Stomach (tissue), 9 donors: ENCODE data around the gene VEZF1. TPM values are rescaled to one million over a fixed set of nuclear protein-coding genes. Genes with fewer than 3 reads are reported as not detected.

Experiments used
- DNase-seq, 2 donors: peaks; one replicate each; pipeline versions ENCODE4 v3.0.0 to v3.0.0-alpha.2; 2013 to 2019
- H3K27ac ChIP-seq, 5 donors: fragments of 200-600 bp in 4 of 5; sonication (generic) in 4 of 5; one replicate each; pipeline ENCODE4 v1.5.1; 2013 to 2019; ENCODE audit warnings: mild to moderate bottlenecking in 1 of 5, moderate library complexity in 1 of 5
- H3K27me3 ChIP-seq, 3 donors: fragments of 200-600 bp; sonication (generic); one replicate each; pipeline ENCODE4 v1.5.1; 2017 to 2019; ENCODE audit warnings: mixed run types in 1 of 3
- H3K36me3 ChIP-seq, 4 donors: fragments of 200-600 bp; sonication (generic); 1 replicate in 3 of 4; 2 replicates in 1 of 4; pipeline ENCODE4 v1.5.1; 2016 to 2019
- H3K4me1 ChIP-seq, 4 donors: fragments of 200-600 bp; sonication (generic); one replicate each; pipeline ENCODE4 v1.5.1; 2016 to 2019
- H3K4me3 ChIP-seq, 4 donors: fragments of 200-600 bp; sonication (generic) in 3 of 4; one replicate each; pipeline ENCODE4 v1.5.1; 2016 to 2019; ENCODE audit warnings: mild to moderate bottlenecking in 1 of 4
- H3K9me3 ChIP-seq, 4 donors: fragments of 200-600 bp; sonication (generic); one replicate each; pipeline ENCODE4 v1.5.1; 2016 to 2019
- CTCF ChIP-seq, 7 experiments: fragments of 450-650 bp in 4 of 7; fragments of 200-600 bp in 3 of 7; sonication (generic) in 3 of 7; IDR thresholded peaks; one replicate each; pipeline ENCODE4 v1.5.1; 2016 to 2019; ENCODE audit warnings: antibody characterized with exemption in 7 of 7, control low read depth in 2 of 7, mild to moderate bottlenecking in 1 of 7
- EP300 ChIP-seq: sonication (generic); formaldehyde crosslinking; IDR thresholded peaks from one replicate; pipeline ENCODE4 v1.6.1; 2017; ENCODE audit warnings: antibody characterized with exemption
- POLR2A ChIP-seq, 4 donors: fragments of 450-650 bp; IDR thresholded peaks; one replicate each; pipeline ENCODE4 v1.6.1; 2016; ENCODE audit warnings: antibody characterized with exemption in 4 of 4, control low read depth in 2 of 4, mild to moderate bottlenecking in 1 of 4, moderate library complexity in 1 of 4
- POLR2AphosphoS5 ChIP-seq, 3 donors: sonication (generic); formaldehyde crosslinking; IDR thresholded peaks; one replicate each; pipeline ENCODE4 v1.6.1; 2016; ENCODE audit warnings: antibody characterized with exemption in 3 of 3
- WGBS, 5 donors: extraction: QIAGEN DNeasy Blood & Tissue Kit in 3 of 5; methylation state at CpG; one replicate each; pipeline versions ENCODE4 v1.1.5 to v1.1.7; 2013 to 2018; 5-methylcytosine and 5-hydroxymethylcytosine counted together
- intact Hi-C: fragments of 100-400 bp; cut with DNase I; formaldehyde crosslinking; loops from one replicate; pipeline ENCODE4 v1.15.1; 2023; ENCODE audit warnings: low total_unique reads
- polyA plus RNA-seq, 3 donors: library from polyadenylated mRNA; stranded (reverse); fragments of 200-250 nt; gene quantifications; one replicate each; pipeline ENCODE4 v1.2.3, GENCODE V29; 2013
- total RNA-seq, 5 donors: library from RNA; depleted of rRNA; stranded (reverse); fragments of >200 nt; gene quantifications; one replicate each; pipeline versions ENCODE4 v1.1.0 to v1.2.3, GENCODE V29; 2014 to 2016
- donor health status: healthy with polysubstance abuse.
- donor health status: Bipolar disorder and iron deficiency.
- donor health status: healthy.

Gene VEZF1
- total and polyA plus RNA-seq, 8 donors, result 7.8 to 103 (median 24.1) TPM

- Histone ChIP-seq H3K9me3 (no peaks in the 10 kb centered on the region), H3K27ac (no peak overlapping the region), H3K4me3 (no peak overlapping the region), H3K4me1 (no peaks in the 10 kb centered on the region), H3K36me3 (no peaks in the 10 kb centered on the region), H3K27me3 (peaks cover 0 to 3% (median 0%) of the 10 kb centered on the region in 3 donors)
- no peak for DNase-seq
- intact Hi-C loops, result loop anchor here (10.0 kb wide), 1 partner anchor 95 kb away; no protein-coding TSS in a partner anchor
- TF ChIP-seq POLR2A (IDR thresholded peaks at IDR 0.05) (no peak), EP300 (no peak)
These were observed 31.5 kb upstream of the VEZF1 start for GRCh38 chr17:58019521-58019920.

- TF ChIP-seq EP300 (no peak), POLR2AphosphoS5 (IDR thresholded peaks at IDR 0.05) (no peak), POLR2A (IDR thresholded peaks at IDR 0.05) (no peak), CTCF (IDR thresholded peaks at IDR 0.05) (no peak)
- 62 to 77% (median 65%) methylated on average over 3 of the region's 3 CpGs for WGBS, 5 donors
- intact Hi-C loops, result loop anchor here (10.0 kb wide), 1 partner anchor 96 kb away; no protein-coding TSS in a partner anchor
These were observed 31.0 kb upstream of the VEZF1 start for GRCh38 chr17:58019039-58019438.

GRCh38 chr17:58010067-58010799, 22.2 kb upstream of the VEZF1 start:
- Histone ChIP-seq H3K27ac (no peak overlapping the region), H3K36me3 (peaks cover 5 to 8% (median 6%) of the 10 kb centered on the region in 4 donors), H3K4me1 (peaks cover 12 to 18% (median 17%) of the 10 kb centered on the region in 4 donors), H3K4me3 (no peak overlapping the region), H3K27me3 (no peaks in the 10 kb centered on the region), H3K9me3 (no peaks in the 10 kb centered on the region)
- DNase-seq, result no peak
- 96 to 98% (median 97%) methylated on average over 10 of the region's 10 CpGs for WGBS, 5 donors
- intact Hi-C loops, result loop anchor here (10.0 kb wide), 1 partner anchor 105 kb away; no protein-coding TSS in a partner anchor
- no peak for TF ChIP-seq EP300
- TF ChIP-seq POLR2AphosphoS5 (IDR thresholded peaks at IDR 0.05), result no peak
- TF ChIP-seq POLR2A (IDR thresholded peaks at IDR 0.05), result no peak
- TF ChIP-seq CTCF (IDR thresholded peaks at IDR 0.05), result no peak

More at GRCh38 chr17:58019039-58019438, 31.0 kb upstream of the VEZF1 start:
- Histone ChIP-seq H3K36me3 (no peaks in the 10 kb centered on the region), H3K4me1 (no peaks in the 10 kb centered on the region), H3K27ac (no peak overlapping the region), H3K9me3 (no peaks in the 10 kb centered on the region), H3K27me3 (no peaks in the 10 kb centered on the region), H3K4me3 (no peak overlapping the region)
- DNase-seq, result no peak

GRCh38 chr17:58007781-58008706, 20.0 kb upstream of the VEZF1 start:
- DNase-seq, result no peak
- Histone ChIP-seq H3K36me3 (peaks cover 25 to 30% (median 28%) of the 10 kb centered on the region in 4 donors), H3K4me1 (peaks cover 34 to 40% (median 38%) of the 10 kb centered on the region in 4 donors), H3K9me3 (no peaks in the 10 kb centered on the region), H3K4me3 (peak overlapping the region; percentile 81 to 95 (median 86)), H3K27me3 (no peaks in the 10 kb centered on the region), H3K27ac (peak overlapping the region; percentile 97 to 100 (median 99))
- TF ChIP-seq POLR2AphosphoS5 (IDR thresholded peaks at IDR 0.05) (no peak), EP300 (no peak), POLR2A (IDR thresholded peaks at IDR 0.05) (no peak), CTCF (IDR thresholded peaks at IDR 0.05) (no peak)
- intact Hi-C loops, result no loop called here
- 19 to 29% (median 20%) methylated on average over 43 to 47 of the region's 47 CpGs for whole genome bisulfite sequencing, 5 donors
